GM10847 (cell line): Measurements from ENCODE around the gene AFG1L.

Experiments
- POLR2A ChIP-seq: IDR thresholded peaks from 2 replicates; pipeline ENCODE4 v1.6.1; 2011; ENCODE audit not compliant: insufficient read length; ENCODE audit errors: extremely low read depth

AFG1L gene

GRCh38 chr6:108331982-108332381, 37.1 kb downstream of the AFG1L start:
- no peak for TF ChIP-seq POLR2A

DNA sequence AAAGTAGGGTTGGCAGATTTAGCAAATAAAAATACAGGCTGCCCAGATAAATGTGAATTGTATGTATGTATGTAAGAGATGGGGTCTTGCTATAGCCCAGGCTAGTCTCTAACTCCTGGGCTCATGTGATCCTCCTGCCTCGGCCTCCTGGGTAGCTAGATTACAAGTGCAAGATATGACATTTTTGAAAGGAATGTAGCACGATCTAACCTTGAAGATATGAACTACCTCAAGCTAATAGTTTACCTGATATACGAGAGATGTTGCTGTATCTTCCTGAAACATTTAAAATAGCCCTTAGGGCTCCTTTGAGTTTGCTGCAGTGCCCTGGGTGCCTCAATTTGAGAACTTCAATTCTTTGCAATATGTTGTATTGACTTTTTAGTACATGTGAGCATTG, 42.1 kb downstream of the AFG1L start:
- no peak for TF ChIP-seq POLR2A

GRCh38 chr6:108337721-108338120, 42.9 kb downstream of the AFG1L start:
- TF ChIP-seq POLR2A, result no peak

GRCh38 chr6:108341372-108341771, 46.5 kb downstream of the AFG1L start:
- TF ChIP-seq POLR2A, result no peak

GRCh38 chr6:108343894-108344293, 49.0 kb downstream of the AFG1L start:
- no peak for TF ChIP-seq POLR2A

DNA sequence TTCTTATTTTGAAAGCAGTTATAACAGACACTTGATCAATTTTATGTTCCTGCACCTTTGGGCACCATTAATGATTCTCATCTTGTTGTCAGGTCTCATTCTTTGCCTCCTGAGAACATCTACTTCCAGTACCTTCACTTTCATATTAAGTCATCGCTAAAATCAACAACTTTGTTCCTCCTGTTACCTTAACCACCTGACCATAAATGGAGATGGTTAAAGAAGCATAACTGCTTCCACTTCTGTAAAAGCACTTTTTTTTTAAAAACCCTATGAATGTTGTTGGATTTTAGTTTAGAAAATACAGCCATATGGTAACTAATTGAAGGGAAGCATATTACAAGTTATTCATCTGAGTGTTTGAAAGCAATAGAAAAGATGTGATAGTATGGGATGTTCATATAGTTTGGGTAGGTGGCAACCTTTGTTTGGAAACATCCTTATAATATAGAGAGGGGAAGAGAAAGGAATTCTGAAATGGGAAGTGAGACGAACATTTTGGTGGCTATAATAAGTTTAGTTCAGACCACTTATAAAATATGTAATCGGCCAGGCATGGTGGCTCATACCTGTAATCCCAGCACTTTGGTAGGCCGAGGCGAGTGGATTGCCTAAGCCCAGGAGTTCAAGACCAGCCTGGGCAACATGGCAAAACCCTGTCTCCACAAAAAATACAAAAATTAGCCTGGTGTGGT, 53.9 kb downstream of the AFG1L start:
- no peak for TF ChIP-seq POLR2A

GRCh38 chr6:108350528-108350927, 55.7 kb downstream of the AFG1L start:
- no peak for TF ChIP-seq POLR2A

DNA sequence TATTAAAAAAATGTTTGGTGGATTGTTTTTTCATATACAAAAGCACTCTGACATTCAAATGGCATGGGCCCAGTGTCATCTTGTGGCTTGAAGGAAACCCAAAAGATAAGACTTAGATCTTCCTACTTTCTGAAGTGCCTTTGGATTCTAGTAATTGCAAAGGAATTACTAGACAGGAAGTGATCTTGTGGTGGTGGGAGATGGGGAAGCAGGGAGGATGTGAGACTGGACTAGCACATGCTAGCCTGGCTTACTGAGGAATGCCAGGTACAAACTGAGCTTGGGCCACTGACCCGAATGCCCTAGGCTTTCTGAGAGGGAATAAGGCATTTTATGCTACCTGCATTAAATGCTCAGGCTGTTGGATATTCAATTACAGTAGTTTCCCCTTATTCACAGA, 59.0 kb downstream of the AFG1L start:
- no peak for TF ChIP-seq POLR2A

DNA sequence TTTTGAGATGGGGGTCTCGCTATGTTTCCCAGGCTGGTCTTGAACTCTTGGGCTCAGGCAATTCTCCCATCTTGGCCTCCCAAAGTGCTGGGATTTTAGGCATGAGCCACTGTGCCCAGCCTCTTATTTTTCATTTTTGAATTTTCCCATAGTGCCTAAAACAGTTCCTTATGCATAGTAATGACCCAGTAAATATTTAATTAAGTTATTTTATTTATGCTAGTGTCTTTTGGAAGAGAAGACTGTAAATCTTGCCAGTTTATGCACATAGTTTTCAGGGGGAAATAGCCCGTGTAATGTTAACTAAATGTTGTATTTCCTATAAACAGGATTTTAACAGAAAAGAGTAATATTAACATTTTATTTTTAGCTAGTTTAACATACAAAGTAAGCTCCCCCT, 60.3 kb downstream of the AFG1L start:
- no peak for TF ChIP-seq POLR2A

DNA sequence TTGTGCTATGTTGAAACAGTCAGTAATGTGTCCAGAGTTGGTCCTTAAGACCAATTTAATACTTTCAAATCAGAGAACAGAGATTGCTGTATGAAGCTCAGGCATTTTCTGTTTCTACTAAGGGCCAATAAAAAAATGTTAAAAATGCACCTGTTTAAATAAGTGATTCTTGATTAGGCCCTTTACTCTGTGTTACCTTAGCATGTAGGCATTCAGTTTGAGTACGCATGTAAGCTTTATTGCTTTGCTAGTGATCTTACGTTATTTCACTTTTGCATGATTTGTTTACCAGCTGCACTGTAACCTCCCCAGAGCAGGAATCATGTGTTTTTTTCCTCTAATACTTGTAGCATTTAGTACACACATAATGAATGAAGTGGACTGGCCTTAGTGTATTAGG, 61.0 kb downstream of the AFG1L start:
- no peak for TF ChIP-seq POLR2A

DNA sequence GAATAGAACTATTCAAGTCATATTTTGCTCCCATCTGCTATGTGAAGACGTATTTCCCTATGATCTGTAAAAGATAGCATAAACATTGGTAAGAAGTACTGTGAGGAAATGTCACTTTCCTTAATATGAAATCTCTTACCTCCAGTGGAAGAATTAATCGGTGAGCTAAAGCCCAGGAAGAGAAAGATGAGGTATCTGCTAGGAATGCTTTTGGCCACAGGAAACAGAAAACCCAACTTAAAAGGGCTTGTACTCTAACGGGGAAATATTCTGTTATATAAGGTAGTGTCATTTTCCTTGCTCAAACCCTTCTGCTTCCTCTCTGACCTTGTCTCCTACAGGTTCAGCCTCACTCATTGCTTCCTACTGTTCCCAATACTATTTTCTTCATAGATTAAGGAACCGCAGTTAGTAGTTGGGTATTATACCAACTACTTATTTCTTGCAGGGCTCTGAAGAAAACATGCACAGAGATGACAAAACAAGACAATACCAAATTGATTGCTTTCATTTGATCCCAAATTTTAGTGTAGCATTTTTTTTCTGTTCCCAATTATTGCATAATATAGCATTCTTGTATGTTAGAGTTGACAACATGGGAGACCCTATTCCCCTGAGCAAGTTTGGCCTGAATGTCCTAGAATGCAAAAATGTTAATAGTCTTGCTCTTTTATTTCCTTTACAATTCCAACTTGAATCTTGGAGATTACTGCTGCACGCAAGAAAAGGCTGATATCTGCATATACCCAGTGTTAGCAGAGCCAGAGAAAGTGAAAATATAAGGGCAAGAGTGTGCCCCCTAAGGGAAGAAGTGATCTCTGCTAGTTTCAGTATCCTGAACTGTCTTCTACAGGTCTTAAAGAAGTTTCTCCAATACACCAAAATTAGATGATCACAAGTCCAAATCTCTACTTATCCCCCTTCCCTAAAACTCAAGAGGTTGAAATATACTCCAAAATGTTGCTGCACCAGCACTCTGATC, 65.3 kb downstream of the AFG1L start:
- no peak for TF ChIP-seq POLR2A

DNA sequence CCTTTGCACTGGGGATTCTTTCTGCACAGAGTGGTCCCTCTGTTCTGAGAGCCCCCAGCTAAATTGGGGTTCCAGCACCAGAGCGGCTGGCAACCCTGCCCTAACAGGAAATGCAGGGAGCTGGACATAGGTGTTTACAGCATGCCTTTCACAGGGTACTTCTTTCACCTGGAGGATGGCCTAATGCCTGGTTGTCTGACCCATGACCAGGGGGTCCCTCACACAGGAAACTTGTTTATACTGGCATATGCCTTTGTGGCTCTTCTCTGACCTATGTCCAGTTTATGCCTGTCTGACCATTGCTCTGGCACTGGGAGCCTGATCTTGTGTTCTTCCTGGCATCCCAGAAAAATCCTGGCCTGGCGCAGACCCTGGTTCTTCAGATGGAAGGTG, 66.1 kb downstream of the AFG1L start:
- no peak for TF ChIP-seq POLR2A

DNA sequence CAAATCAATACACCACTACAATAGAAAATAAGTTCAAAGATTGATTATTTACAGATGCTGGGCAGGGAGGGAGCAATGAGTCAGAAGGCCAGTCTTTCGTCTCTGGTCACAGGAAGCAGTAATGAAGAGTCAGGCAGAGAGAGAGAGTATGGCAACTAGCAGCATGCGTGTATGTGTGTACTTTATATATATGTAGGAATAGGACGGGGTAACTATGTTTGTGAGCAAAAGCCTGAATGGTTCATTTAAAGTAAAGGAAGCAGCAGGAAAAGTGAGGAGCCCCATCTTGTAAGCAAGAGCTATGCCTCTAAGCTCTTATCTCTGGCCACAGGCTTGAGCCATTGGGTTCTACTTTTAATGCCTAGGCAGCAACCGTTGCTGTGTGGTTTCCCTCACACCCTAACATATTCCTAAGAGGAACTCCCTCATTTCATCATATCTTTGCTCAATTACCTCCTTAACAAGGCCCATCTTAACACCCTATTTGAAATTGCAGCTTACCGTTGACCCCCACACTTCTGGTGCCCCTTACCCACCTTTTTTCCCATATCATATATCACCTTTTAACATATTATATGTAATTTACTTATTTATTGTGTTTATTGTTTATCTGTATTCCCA, 66.6 kb downstream of the AFG1L start:
- TF ChIP-seq POLR2A, result no peak

GRCh38 chr6:108362455-108362854, 67.6 kb downstream of the AFG1L start:
- no peak for TF ChIP-seq POLR2A

DNA sequence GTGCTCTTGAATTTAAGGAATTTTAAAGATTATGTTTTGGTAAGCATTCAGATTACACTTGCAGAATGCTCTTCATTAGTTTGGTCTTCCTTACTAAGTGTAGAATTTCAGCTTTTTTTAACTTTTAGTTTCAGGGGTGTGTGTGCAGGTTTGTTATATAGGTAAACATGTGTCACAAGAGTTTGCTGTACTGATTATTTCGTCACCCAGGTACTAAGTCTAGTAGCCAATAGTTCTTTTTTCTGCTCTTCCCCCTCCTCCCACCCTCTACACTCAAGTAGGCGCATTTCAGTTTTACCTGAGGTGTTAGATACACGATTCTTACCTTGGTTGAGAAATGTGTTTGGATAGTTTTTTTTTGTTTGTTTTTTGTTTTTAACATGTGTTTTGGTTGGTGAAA, 68.3 kb downstream of the AFG1L start:
- no peak for TF ChIP-seq POLR2A

- no peak for TF ChIP-seq POLR2A
Measured at GRCh38 chr6:108363889-108364313, 69.0 kb downstream of the AFG1L start.

DNA sequence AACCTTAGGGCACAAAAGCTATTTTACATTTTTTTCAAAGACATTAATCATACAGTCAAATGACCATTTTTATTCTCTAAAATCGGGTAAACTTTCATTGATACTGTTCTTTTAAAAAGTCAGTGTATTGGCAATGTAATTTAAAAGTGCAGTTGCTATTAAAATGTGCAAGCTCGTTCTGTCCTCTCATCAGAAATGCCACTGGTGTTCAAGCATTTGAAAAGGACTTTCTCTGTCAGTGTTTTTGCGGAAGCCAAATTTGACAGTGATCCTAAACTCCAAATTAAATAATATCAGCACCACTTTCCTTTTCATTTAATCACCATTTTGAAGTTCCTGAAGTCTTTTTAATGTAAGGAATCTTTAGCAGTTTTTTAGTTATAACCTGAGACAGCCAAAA, 69.6 kb downstream of the AFG1L start:
- TF ChIP-seq POLR2A, result no peak

DNA sequence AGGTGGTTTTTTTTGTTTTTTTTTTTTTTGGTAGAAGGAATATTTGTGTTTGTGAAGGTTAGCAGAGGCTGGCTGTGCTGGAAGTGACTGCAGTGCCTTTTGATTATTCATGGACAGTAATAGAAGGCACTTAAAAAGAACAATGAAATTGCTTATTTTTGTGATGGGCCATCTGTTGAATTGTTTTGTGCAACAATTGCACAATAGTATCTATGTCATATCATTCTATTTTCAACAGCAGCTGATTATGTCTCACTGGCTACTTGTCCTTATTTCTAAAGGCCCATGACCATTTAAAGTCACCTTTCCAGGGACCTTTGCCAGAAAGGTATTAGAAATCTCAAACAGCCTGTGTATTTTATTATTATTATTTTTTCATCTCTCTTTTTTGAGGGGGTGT, 70.6 kb downstream of the AFG1L start:
- TF ChIP-seq POLR2A, result no peak
